ENCODE results near the gene TMEM183A.

DNA sequence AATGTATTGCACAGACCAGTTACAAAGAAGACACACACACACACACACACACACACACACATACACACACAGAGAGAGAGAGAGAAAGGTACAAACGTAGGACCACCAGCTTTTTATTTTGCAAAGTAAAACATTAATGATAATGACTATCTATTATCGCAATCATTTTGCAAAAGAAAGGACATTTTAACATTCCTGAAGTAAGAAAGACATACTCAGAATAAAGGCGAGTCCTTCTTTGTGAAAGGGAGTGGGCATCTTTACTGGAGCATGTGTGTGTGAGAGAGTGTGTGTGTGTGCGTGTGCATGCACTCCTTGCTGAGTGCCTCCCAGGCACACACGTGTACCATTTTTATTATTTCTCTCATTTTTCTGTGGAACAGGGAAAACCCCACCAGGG is 47.5 kb downstream of the TMEM183A start:
- no peak for TF ChIP-seq POLR2AphosphoS5 (IDR thresholded peaks at IDR 0.05)
- TF ChIP-seq, protein P1, sequence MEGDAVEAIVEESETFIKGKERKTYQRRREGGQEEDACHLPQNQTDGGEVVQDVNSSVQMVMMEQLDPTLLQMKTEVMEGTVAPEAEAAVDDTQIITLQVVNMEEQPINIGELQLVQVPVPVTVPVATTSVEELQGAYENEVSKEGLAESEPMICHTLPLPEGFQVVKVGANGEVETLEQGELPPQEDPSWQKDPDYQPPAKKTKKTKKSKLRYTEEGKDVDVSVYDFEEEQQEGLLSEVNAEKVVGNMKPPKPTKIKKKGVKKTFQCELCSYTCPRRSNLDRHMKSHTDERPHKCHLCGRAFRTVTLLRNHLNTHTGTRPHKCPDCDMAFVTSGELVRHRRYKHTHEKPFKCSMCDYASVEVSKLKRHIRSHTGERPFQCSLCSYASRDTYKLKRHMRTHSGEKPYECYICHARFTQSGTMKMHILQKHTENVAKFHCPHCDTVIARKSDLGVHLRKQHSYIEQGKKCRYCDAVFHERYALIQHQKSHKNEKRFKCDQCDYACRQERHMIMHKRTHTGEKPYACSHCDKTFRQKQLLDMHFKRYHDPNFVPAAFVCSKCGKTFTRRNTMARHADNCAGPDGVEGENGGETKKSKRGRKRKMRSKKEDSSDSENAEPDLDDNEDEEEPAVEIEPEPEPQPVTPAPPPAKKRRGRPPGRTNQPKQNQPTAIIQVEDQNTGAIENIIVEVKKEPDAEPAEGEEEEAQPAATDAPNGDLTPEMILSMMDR (IDR thresholded peaks at IDR 0.05) = no peak
- no peak for TF ChIP-seq POLR2A (IDR thresholded peaks at IDR 0.05)

Data from transverse colon (tissue), 4 donors.